Natural killer cell (primary cell): ENCODE data around the gene USP37. TPM values are rescaled to one million over a fixed set of nuclear protein-coding genes. Genes with fewer than 3 reads are reported as not detected.

Experiments
- ATAC-seq, 3 donors: fragments of 150-1000 bp in 2 of 3; fragments of 200-7000 bp in 1 of 3; cut with Tn5 transposase; 1 replicate in 1 of 3; 2 replicates in 2 of 3; pipeline ENCODE4 v1.10.0; 2021; ENCODE audit warnings: mild to moderate bottlenecking in 2 of 3, moderate library complexity in 2 of 3
- DNase-seq, 2 donors: peaks; one replicate each; pipeline versions ENCODE4 v3.0.0 to v3.0.0-alpha.2; 2013 to 2021; ENCODE audit warnings: mixed read lengths in 1 of 2
- H3K27ac ChIP-seq: one replicate; pipeline ENCODE4 v1.5.1; 2013; ENCODE audit warnings: mild to moderate bottlenecking, low read length
- H3K27me3 ChIP-seq: one replicate; pipeline ENCODE4 v1.6.1; 2013; ENCODE audit warnings: low read length; ENCODE audit not compliant: control insufficient read depth, insufficient read depth
- H3K36me3 ChIP-seq: one replicate; pipeline ENCODE4 v1.6.1; 2013; ENCODE audit warnings: low read length; ENCODE audit not compliant: control insufficient read depth, insufficient read depth
- H3K4me1 ChIP-seq: one replicate; pipeline ENCODE4 v1.6.1; 2013; ENCODE audit warnings: low read length; ENCODE audit not compliant: control insufficient read depth, insufficient read depth
- H3K4me3 ChIP-seq: one replicate; pipeline ENCODE4 v1.5.1; 2013; ENCODE audit warnings: low read length
- H3K9me3 ChIP-seq: one replicate; pipeline ENCODE4 v1.6.1; 2013; ENCODE audit warnings: low read length; ENCODE audit not compliant: control insufficient read depth, insufficient read depth
- H3K27ac Mint-ChIP-seq, 2 donors: one replicate each; pipeline ENCODE4 v1.8.0; 2022; ENCODE audit warnings: mild to moderate bottlenecking in 2 of 2, mixed read lengths in 2 of 2, moderate library complexity in 1 of 2
- H3K27me3 Mint-ChIP-seq, 2 donors: one replicate each; pipeline ENCODE4 v1.8.0; 2022; ENCODE audit warnings: low read depth in 2 of 2, mixed read lengths in 2 of 2
- H3K36me3 Mint-ChIP-seq: one replicate; pipeline ENCODE4 v1.8.0; 2022; ENCODE audit warnings: mixed read lengths
- H3K4me1 Mint-ChIP-seq, 2 donors: one replicate each; pipeline ENCODE4 v1.8.0; 2022; ENCODE audit warnings: mixed read lengths in 2 of 2
- H3K4me3 Mint-ChIP-seq: one replicate; pipeline ENCODE4 v1.8.0; 2022; ENCODE audit warnings: mild to moderate bottlenecking, moderate library complexity, mixed read lengths
- H3K9me3 Mint-ChIP-seq, 2 donors: one replicate each; pipeline ENCODE4 v1.8.0; 2022; ENCODE audit warnings: mixed read lengths in 2 of 2
- WGBS: methylation state at CpG from one replicate; pipeline ENCODE4 v1.1.7; 2013; ENCODE audit warnings: missing lambda C conversion rate; ENCODE audit not compliant: insufficient coverage; 5-methylcytosine and 5-hydroxymethylcytosine counted together
- intact Hi-C: fragments of 100-400 bp; cut with micrococcal nuclease; formaldehyde crosslinking; loops from one replicate; pipeline ENCODE4 v1.14.2; 2022
- total RNA-seq, 4 donors: library from RNA; stranded (reverse); fragments of 120-200 nt in 1 of 4; gene quantifications; one replicate each; pipeline versions ENCODE4 v1.2.3 to v1.2.4, GENCODE V29; 2013 to 2022
- TF ChIP-seq, protein P1 (sequence below): fragments of 200-600 bp; IDR thresholded peaks from one replicate; pipeline ENCODE4 v1.8.0; 2022; ENCODE audit warnings: antibody characterized with exemption

The USP37 gene
- total RNA-seq, 3 donors from 2014 or later (not counting 1 experiment from before 2014, with no cell fraction given): 18.3 to 26.2 (median 21.6) TPM

DNA sequence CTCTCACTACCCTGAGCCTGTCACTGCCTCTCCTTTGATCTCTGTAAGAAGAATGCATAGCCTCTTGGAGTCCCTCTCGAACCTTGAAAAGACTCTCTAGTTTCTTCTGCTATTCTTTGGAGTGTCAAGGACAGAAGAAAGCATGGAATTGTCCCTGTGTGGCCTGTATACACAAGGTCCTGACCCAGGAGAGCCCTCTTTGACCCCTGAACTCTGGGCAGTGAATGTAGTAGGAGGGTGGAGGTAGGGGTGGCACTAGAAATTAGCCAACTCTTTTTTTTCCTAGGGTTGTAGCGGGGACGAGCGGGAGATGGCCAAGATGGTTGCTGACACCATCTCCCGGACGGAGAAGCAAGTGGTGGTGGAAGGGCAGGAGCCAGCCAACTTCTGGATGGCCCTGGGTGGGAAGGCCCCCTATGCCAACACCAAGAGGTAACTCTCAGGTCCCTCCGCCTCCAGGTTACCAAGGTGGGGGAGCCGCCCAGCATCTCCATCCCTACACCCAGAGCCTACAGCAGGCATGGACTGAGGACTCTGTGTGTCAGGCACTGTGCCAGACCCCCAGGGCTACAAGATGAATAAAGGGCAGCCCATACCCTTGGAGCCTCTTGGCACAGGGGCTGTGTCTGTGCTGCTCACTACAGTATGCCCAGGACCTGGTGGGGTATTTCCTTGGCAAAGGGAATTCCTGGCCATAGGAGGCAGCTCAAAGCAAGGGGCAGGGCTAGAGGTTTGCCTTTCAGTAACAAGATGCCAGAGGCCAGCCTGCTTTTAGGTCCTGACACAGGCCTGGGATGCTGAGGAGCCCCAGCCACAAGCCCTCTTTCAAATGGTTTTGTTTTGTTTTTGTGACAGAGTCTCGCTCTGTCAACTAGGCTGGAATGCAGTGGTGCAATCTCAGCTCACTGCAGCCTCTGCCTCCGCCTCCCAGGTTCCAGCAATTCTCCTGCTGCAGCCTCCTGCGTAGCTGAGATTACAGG, 132.9 kb downstream of the USP37 start:
- no peaks in the 10 kb centered on the region for H3K27me3 ChIP-seq
- DNase-seq (no peak), ATAC-seq (no peak)
- no peaks in the 10 kb centered on the region for H3K9me3 ChIP-seq
- H3K4me3 ChIP-seq: no peak overlapping the region
- no peaks in the 10 kb centered on the region for H3K27me3 Mint-ChIP-seq
- H3K4me1 ChIP-seq: no peaks in the 10 kb centered on the region
- no peak overlapping the region for H3K27ac Mint-ChIP-seq
- TF ChIP-seq, protein P1, sequence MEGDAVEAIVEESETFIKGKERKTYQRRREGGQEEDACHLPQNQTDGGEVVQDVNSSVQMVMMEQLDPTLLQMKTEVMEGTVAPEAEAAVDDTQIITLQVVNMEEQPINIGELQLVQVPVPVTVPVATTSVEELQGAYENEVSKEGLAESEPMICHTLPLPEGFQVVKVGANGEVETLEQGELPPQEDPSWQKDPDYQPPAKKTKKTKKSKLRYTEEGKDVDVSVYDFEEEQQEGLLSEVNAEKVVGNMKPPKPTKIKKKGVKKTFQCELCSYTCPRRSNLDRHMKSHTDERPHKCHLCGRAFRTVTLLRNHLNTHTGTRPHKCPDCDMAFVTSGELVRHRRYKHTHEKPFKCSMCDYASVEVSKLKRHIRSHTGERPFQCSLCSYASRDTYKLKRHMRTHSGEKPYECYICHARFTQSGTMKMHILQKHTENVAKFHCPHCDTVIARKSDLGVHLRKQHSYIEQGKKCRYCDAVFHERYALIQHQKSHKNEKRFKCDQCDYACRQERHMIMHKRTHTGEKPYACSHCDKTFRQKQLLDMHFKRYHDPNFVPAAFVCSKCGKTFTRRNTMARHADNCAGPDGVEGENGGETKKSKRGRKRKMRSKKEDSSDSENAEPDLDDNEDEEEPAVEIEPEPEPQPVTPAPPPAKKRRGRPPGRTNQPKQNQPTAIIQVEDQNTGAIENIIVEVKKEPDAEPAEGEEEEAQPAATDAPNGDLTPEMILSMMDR: no peak
- intact Hi-C loops: no loop called here
- H3K36me3 Mint-ChIP-seq: no peaks in the 10 kb centered on the region
- H3K36me3 ChIP-seq: no peaks in the 10 kb centered on the region
- no peaks in the 10 kb centered on the region for H3K9me3 Mint-ChIP-seq
- no peak overlapping the region for H3K4me3 Mint-ChIP-seq
- 95% methylated on average over 11 of the region's 11 CpGs for WGBS
- no peak overlapping the region for H3K27ac ChIP-seq
- peaks cover 0 to 9% of the 10 kb centered on the region in 2 donors for H3K4me1 Mint-ChIP-seq

DNA sequence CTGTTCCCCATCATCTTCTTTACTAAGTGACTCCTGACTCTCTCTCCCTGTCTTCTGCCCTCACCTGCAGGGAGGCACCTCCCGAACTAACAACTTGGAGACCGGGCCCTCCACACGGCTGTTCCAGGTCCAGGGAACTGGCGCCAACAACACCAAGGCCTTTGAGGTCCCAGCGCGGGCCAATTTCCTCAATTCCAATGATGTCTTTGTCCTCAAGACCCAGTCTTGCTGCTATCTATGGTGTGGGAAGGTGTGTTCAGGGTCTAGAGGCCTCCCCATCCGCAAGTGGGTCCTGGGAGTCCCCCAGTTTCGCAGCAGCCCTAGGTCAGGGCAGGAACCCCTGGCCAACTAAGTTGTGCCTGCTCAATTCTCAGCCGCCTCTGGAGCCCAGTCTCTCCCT, 133.7 kb downstream of the USP37 start:
- no peaks in the 10 kb centered on the region for H3K9me3 ChIP-seq
- H3K4me1 Mint-ChIP-seq: peaks cover 0 to 5% of the 10 kb centered on the region in 2 donors
- no peaks in the 10 kb centered on the region for H3K27me3 ChIP-seq
- no peaks in the 10 kb centered on the region for H3K27me3 Mint-ChIP-seq
- DNase-seq: no peak
- TF ChIP-seq, protein P1: no peak
- no peak overlapping the region for H3K27ac Mint-ChIP-seq
- 90% methylated on average over 9 of the region's 9 CpGs for WGBS
- H3K27ac ChIP-seq: no peak overlapping the region
- no peak overlapping the region for H3K4me3 Mint-ChIP-seq
- no peaks in the 10 kb centered on the region for H3K36me3 Mint-ChIP-seq
- no peaks in the 10 kb centered on the region for H3K9me3 Mint-ChIP-seq
- no peak for ATAC-seq
- H3K4me3 ChIP-seq: no peak overlapping the region
- intact Hi-C loops: no loop called here
- H3K4me1 ChIP-seq: peaks cover 5% of the 10 kb centered on the region
- H3K36me3 ChIP-seq: no peaks in the 10 kb centered on the region

DNA sequence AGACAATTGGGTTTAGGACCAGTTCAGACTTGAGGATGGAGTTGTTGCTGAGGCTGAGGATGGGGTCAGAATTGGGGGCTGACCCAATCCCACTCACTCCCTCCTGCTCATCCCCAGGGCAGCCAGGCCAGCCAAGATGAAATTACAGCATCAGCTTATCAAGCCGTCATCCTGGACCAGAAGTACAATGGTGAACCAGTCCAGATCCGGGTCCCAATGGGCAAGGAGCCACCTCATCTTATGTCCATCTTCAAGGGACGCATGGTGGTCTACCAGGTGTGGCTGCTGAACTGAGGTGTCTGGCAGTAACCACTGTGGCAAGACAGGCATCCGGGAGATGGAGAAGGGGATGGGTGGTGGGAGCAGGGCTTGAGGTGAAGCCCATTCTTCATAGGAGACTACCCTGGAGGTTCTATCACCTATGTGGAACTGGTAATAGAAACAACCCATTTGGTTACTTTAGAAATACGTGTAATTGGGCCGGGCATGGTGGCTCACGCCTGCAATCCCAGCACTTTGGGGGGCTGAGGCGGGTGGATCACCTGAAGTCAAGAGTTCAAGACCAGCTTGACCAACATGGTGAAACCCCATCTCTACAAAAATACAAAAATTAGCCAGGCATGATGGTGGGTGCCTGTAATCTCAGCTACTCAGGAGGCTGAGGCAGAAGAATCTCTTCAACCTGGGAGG, 135.3 kb downstream of the USP37 start:
- H3K4me1 ChIP-seq: peaks cover 5% of the 10 kb centered on the region
- Mint-ChIP-seq H3K27ac (no peak overlapping the region), H3K4me1 (peaks cover 0 to 5% of the 10 kb centered on the region in 2 donors), H3K36me3 (no peaks in the 10 kb centered on the region), H3K9me3 (no peaks in the 10 kb centered on the region), H3K27me3 (no peaks in the 10 kb centered on the region), H3K4me3 (no peak overlapping the region)
- no peaks in the 10 kb centered on the region for H3K36me3 ChIP-seq
- TF ChIP-seq, protein P1: no peak
- no peak for ATAC-seq
- 93% methylated on average over 8 of the region's 8 CpGs for WGBS
- no peaks in the 10 kb centered on the region for H3K9me3 ChIP-seq
- H3K27ac ChIP-seq: no peak overlapping the region
- intact Hi-C loops: no loop called here
- H3K27me3 ChIP-seq: no peaks in the 10 kb centered on the region
- H3K4me3 ChIP-seq: no peak overlapping the region
- DNase-seq: no peak
